GM12873 (cell line): ENCODE measurements around the gene CSNK2B.

Source experiments
- TF ChIP-seq, protein P1 (sequence below): IDR thresholded peaks from 2 replicates; pipeline ENCODE4 v1.5.1; 2012; ENCODE audit warnings: low read depth, mild to moderate bottlenecking, moderate library complexity, low read length, control low read depth; ENCODE audit not compliant: insufficient read depth; ENCODE audit errors: missing control alignments

The CSNK2B gene

GRCh38 chr6:31652925-31653724, 12.8 kb upstream of the CSNK2B start:
- TF ChIP-seq, protein P1, sequence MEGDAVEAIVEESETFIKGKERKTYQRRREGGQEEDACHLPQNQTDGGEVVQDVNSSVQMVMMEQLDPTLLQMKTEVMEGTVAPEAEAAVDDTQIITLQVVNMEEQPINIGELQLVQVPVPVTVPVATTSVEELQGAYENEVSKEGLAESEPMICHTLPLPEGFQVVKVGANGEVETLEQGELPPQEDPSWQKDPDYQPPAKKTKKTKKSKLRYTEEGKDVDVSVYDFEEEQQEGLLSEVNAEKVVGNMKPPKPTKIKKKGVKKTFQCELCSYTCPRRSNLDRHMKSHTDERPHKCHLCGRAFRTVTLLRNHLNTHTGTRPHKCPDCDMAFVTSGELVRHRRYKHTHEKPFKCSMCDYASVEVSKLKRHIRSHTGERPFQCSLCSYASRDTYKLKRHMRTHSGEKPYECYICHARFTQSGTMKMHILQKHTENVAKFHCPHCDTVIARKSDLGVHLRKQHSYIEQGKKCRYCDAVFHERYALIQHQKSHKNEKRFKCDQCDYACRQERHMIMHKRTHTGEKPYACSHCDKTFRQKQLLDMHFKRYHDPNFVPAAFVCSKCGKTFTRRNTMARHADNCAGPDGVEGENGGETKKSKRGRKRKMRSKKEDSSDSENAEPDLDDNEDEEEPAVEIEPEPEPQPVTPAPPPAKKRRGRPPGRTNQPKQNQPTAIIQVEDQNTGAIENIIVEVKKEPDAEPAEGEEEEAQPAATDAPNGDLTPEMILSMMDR: no peak

DNA sequence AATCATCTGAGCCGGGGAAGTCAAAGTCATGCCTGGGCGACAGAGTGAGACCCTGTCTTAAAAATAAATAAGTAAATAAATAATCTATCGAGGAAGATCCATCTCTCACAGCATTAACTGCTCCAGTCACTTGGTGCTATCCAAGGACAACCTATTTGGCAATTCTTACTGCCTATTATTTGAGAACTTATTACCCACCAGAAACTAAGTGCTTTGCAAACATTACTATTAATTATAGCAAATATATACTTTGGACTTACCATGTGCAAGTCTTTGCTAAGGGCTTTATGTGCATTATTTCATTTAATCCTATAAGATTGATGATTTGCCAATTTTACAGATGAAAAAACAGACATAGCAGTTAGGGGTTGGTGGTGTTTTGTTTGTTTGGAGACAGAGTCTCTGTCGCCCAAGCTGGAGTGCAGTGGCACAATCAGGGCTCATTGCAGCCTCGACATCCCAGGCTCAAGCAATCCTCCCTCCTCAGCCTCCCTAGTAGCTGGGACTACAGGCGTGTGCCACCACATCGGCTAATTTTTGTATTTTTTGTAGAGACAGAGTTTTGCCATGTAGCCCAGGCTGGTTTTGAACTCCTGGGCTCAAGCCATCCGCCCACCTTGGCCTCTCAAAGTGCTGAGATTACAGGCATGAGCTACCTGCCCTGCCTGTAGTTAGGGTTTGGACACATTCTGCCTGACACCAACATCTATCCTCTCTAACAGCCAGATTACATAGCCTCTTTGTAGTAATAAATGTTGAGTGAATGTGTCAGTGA, 11.1 kb upstream of the CSNK2B start:
- TF ChIP-seq, protein P1: no peak

- TF ChIP-seq, protein P1: no peak
Observed at GRCh38 chr6:31655349-31656237, 10.3 kb upstream of the CSNK2B start, which contains the start of gene APOM. Gene APOM, plus strand, starts transcription at chr6:31655894. Its CDS starts 73 bp downstream, at chr6:31655967.

- TF ChIP-seq, protein P1: no peak
Observed at GRCh38 chr6:31657406-31658157, 8.3 kb upstream of the CSNK2B start.

DNA sequence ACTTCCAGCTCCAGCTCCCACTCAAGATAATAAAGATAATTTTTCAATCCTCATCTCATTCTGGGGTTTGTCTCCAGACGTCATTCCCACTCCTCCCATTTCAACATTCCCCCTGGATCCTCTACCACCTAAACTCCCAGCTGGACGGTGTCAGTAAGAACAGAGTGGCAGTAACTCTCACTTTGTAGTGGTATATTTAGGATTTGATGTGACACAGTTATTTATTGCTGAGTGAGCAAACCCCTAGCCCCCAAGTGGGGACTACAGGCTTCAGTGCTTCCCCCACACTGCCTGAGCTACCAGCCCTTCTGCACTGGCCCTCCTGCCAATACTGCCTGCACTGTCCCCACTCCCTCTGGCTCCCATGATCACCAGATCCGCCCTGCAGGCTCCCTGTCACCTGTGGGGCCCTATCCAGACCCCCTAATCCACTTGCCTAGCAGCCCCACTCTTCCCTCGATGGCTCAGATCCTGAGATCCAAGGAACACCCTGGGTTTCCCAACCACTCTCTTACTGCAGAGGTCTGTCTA, 7.7 kb upstream of the CSNK2B start:
- TF ChIP-seq, protein P1: no peak

DNA sequence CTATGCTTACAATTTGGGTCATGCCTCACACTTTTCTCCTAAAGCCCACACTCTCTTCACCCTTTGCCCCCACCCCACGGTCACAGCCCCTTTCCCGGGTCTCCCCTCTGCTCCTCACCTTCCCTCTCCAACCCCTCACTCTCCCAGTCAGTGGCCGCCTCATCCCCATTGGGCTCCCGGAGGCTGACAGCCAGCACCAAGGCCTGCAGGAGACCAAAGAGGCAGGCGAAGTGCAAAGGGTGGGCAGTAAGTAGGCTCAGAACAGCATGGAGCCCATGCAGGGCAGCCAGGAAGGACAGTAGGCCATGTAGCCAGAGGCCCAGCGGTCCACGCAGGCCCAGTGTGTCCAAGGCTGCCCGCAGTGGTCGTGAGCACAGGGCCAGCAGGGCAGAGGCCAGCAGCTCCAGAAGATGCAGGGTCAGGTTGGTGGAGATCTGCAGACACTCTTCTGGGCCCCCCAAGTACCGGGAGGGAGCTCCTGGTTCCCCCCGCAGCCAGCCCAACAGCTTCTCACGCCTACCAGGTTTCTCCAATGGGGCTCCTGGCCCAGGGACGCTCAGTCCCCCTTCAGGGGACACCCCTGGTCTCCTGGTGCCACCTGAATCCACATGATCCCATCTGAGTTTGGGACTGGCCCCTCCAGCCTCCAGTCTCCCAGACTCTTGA, 6.8 kb upstream of the CSNK2B start:
- TF ChIP-seq, protein P1: no peak
